ENCODE results near the gene QTRT2.

Gene QTRT2

DNA sequence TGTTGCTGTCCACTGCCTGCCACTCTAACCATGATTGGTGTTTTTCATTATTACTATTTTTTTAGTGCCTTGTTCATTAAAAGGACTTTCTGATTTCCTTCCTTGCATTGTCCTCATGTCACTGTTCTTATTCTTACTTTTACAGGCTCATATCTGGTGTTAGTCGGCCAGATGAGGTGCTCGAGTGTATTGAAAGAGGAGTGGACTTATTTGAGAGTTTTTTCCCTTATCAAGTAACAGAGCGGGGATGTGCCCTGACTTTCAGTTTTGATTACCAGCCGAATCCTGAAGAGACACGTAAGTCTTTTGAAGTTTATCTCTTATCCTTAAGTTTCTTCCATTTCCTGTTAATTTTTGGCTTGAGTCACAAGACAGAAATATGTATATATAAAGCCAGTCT lies 23.2 kb downstream of the QTRT2 start:
- no peak for DNase-seq

DNA sequence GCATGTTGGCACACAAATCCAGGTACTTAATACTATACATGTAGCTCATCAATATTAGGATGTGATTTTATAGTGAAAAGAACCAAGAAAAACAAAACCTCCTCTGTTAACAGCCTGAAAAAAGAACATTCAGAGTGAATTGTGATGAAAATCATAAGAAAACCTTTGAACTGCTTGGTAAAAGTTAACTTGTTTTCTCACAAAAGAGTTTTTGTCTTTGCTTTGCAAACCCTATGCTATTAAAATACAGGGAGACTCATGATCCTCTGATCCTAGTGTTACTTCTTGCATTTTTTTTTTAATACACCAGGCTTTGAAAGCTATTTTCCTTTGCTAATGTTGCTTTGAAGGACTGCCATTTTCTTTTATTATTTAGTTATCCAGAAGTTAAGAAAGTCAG lies 23.7 kb downstream of the QTRT2 start:
- no peak for DNase-seq

DNA sequence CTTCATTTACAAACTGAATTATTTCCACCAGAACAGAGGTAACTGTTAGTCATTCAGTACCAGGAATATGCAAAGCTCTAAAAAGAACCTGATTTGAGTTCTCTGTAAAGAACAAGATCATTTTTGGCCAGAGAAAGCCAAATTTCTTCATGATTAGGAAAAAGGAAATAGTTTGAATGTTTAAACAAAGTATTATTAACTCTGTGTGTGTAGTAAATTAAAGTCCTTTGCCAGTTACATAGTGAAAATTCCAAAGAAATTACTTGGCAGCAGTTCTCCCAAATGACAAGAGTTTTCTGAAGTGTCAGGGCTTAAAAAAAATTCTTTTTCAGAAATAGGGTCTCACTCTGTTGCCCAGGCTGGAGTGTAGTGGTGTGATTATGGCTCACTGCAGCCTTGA lies 24.5 kb downstream of the QTRT2 start:
- no peak for DNase-seq

DNA sequence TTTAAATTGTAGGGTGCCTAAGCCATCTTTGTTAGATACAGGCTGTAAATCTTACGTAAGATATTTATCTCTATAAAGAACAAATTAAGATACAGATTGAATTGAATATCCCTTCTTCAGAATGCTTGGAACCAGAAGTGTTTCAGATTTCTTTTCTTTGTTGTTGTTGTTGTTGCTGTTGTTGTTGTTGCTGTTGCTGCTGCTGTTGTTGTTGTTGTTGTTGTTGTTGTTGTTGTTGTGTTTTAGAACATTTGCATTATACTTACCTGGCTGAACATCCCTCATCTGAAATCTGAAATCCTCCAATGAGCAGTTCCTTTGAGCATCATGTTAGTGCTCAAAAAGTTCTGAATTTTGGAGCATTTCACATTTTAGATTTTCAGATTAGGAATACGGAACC lies 26.6 kb downstream of the QTRT2 start:
- no peak for DNase-seq

DNA sequence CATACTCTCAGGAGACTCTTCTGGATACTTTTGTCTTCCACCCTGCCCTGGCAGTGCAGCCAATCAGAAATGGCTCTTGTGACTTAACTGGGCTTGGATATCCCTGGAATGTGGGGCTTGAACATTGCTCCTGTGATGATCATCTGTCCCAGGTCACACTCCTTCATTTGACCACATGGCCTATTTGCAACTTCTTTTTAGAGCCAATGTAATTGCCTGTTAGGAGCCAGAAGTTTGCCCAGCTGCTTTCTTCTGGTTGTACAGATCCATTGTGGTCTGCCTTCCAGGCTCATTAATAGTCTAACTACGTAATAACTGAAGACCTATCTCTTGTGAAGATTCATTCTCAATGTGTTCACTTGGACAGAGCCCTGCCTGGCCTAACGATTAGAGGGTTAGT lies 29.8 kb downstream of the QTRT2 start:
- no peak for DNase-seq

DNA sequence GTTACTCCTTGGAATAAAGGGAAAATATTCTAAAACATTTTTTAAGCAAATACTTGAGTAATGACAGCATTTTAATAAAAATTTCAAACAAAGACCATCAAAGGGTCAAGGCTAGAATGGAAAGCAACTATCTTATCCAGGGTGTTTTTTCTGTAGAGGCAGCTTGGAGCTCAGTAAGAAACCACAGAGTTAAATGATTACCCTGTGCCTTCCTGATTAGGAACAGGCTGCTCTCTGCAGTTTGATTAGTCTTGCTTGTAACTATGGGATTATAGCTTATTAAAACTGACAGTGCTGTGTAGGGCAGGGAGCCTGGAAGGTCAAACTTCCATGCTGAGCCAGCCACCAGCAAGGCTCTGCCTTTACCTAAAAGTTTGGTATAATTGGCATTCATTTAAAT lies 33.1 kb downstream of the QTRT2 start:
- DNase-seq = no peak

DNA sequence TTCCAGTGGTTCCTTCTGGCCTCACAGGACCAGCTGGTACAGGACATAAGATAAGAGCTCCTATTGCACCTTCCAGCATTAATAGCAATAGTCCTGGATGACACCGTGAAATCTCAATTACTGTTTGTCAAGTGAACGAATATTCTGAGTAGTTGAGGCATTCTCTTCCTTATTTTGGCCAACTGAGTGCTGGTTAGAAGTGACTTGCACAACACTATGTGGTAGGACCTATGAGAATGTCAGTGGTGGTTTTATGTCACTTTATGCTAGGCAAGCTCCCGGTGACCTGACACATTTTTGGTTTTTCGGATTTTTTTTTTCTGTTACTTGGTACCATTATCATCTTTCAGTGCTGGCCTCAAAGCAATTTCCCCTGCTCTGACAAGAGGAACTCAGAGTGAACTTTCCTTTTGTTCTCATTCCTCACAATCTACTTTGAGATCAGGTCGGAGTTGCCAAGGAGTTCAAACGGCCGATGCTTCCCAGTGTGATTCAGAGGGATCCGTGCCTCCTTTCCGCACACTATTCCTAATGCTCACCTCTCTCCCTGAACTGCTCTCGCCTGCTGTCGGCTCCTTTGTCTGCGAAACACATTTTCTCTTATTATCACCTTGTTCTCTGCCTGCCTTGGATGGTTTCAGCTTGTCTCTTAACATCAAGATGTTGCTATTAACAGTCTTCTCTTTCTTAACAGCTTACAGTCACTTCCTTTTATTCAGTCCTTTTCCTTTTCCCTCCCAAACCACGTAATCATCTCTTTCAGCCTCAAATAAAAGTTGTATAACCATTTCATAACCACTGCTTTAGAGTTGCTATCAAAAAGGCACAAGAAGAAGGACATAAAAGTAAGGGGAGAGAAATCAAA lies 35.8 kb downstream of the QTRT2 start:
- DNase-seq = no peak

DNA sequence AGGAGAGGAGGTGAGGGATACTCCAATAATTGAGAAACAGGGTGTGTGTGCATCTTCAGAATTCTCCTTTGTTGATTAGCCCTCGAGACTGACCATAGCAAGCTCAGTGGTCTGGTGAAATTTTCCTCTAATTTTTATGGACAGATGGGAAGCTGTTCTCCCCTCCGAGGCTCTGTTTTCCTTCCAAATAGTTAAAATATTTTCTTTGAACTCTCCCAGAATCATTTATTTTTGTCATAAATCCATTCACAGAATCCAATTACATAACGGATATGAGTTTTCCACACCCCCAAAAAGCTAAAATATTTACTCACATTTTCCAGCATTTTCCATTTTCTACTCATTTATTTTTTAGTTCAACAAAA lies 36.5 kb downstream of the QTRT2 start:
- no peak for DNase-seq

DNA sequence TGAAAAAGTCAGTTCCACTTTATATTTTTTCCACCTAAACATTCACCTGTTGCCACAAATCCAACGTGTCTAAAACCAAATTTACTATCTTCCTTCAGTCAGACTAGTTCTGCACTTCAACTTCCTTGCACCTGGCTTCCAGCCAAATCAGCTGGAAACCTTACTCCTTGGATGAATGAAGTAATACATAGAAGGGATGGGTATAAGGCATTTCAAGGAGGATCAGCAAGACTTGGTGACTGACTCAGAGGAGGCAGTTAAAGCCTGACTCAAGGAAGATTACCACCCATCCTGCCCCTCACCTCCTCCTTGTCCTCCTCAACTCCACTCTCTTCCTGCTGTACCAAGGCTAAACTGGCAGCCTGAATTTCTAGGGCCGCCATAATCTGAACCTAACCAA lies 37.1 kb downstream of the QTRT2 start:
- no peak for DNase-seq

DNA sequence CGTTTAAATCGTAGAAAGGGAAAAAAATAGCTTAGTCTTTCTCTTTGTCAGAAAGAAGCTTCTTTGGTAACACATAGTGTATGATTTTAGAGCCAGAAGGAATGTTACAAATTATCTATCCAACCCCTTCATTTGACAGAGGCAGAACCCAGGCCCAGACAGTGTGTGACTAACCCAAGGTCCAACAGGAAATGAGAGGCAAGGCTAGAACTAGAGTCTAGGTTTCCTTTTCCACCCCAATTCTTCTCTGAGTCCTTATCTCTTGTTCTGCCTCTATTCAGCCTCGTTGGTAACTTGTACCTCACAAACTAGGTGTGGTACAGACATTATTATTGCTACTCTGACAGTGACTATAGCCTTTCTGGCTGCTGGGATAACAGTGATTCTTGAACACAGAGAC lies 39.3 kb downstream of the QTRT2 start:
- no peak for DNase-seq

DNA sequence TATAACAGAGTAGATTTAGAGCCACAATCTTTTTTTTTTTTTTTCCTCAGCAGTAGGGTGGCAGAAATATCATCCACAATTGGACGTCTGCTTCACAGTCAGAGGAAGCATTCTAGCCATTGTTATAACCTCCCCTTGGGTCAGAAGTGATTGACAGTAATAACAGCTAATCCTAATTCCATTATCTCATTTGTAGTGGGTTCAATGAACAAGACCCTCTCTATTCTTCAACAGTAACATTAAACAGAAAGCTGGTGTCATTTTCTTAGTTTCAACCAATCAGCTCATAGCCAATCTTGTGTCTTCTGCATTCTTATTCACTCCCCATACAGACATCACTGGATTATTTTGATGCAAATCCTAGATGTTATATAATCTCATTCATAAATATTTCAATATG lies 44.6 kb downstream of the QTRT2 start:
- DNase-seq = no peak

DNA sequence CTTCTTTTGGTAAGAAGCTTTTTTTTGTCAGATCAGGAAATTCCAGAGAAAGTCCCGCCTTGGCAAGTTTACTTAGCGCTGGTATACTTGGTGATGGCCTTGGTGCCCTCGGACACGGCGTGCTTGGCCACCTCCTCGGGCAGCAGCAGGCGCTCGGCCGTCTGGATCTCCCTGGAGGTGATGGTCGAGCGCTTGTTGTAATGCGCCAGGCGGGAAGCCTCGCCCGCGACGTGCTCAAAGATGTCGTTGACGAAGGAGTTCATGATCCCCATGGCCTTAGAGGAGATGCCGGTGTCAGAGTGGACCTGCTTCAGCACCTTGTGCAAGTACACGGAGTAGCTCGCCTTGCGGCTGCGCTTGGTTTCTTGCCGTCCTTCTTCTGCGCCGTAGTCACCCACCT lies 46.6 kb downstream of the QTRT2 start:
- DNase-seq = no peak

DNA sequence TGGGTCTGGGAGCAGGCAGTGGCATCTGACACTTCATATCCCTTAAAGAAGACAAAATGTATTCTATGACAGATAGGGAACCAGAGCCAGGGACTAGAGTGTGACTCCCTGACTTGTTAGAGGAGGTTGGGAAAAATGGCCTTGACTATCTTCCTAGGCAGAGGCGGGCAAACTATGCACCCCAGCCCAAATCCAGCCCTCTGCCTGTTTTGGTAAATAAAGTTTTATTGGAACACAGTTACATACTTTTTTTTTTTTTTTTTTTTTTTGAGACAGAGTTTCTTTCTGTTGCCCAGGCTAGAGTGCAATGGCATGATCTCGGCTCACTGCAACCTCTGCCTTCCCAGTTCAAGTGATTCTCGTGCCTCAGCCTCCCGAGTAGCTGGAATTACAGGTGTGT lies 47.3 kb downstream of the QTRT2 start:
- no peak for DNase-seq

DNA sequence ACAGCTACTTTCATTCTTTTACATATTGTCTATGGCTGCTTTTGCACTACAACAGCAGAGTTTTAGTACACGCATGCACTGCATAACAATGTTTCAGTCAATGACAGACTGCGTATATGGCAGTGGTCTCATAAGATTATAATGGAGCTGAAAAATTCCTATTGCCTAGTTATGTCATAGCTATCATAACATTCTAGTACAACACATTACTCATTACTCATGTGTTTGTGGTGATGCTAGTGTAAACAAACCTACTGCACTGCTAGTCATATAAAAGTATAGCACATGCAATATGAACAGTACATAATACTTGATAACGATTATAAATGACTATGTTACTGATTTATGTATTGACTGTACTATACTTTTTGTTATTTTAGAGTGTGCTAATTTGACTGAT lies 47.9 kb downstream of the QTRT2 start:
- DNase-seq = no peak

DNA sequence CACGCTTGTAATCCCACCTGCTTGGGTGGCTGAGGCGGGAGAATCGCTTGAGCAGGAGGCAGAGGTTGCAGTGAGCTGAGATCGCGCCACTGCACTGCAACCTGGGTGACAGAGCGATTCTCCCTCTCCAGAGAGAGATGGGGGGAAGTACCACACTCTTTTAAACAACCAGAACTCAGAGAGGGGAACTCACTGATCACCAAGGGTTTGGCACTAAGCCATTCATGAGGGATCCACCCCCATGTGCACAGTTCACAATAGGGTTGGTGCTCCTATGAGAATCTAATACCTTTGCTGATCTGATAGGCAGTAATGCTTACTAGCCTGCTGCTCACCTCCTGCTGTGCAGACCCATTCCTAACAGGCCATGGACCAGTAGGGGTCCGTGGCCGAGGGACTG lies 51.6 kb downstream of the QTRT2 start:
- no peak for DNase-seq

DNA sequence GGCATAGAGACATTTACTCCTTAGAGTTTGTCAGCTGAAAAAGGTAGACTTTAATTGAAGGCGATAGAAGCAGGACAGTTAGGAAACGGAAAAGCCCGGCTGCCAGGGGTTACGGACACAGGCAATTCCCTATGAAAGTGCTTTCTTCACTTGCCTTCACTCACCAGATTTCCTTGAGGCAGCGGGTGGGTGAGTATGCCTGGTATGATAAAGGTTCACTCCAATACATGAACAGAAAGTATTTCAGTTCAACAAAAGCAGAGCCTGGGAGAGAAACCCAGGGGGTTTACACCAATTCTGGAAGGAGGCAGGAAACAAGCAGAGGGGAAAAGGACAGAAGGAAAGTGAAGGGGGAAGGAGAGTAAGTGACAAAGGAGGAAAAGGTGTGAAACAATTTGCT lies 53.9 kb downstream of the QTRT2 start:
- DNase-seq = no peak

DNA sequence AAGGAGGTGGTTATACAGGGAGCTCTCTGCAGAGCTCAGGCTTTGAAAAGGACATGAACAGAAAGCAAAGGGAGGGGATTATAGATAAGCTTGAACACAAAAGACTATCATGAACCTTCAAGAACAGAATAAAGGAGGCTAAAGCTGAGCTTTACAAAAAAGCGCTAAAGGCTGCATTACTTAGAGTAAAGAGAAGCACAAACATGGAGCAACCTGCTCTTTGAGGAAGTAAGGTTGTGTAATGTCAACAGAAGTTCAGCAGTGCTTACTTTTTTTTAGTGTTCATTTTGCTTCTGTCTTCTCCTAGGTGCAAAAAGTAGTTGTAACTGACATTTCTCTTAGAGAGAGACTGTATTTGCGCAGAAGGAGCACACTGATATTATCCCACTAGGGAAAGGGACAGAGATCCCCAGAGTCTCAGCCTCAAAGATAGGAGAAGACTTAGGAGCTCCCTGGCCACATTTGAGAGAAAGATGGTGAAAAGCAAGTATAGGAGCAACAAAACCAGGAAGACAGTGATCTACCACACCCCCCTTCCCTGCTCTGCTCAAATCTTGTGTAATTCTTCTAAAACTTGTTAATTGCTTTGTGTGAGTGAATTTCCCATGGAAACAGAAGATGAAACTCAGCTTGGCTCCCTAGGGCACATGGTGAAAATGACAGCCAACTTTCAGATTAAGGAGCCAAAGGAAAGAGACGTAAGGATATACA lies 54.7 kb downstream of the QTRT2 start:
- DNase-seq = no peak

DNA sequence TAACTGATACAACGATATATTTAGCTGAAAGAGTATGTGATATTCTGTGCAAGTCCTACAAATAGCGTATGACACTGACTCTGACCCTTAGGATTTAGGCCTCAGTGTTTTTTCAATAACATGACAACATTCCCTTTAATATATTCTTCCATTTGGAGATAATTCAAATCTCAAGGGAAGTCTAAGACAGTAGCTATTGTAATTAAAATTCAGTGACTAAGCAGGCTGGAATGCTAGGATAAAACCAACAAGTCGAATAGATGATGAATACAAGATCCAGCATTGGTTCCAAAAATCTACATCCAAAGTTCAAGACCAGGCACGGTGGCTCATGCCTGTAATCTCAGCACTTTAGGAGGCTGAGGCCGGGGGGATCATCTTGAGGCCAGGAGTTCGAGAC lies 56.2 kb downstream of the QTRT2 start:
- DNase-seq = no peak

DNA sequence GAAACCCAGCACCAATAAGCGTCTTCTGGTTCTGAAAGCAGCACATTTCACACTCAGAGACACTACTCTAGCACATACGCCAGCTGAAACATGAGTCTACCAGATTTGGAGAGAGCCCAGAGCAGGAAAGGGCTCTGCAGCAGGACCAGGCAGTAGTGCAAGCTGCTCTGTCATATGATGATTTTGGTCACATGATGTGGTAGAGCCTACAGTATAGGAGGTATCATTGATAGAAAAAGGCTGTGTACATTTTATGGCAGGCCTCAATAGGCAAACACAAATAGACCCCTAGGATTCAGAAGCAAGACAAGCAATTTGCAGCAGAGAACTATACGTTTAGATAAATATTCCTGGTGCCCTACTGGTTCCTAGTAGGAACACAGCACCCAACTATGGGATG lies 58.2 kb downstream of the QTRT2 start:
- DNase-seq = no peak

DNA sequence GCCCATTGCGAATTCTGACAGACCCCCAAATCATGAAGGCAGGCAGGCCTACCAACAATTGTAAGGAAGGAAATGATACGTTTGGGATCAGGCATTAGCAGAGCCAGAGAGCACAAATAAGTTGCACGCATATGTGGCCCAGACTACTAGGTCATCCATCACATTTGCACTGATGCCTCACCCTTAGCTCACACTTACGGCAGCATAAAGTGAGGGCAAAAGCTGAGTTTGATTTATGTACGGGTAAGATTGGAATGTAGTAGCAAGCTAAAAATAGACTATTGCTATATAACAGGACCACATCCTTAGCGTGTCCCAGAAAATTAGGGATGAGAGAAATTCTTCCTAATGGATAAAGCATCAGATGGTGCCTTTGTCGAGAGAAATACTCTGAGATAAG lies 58.6 kb downstream of the QTRT2 start:
- DNase-seq = no peak

DNA sequence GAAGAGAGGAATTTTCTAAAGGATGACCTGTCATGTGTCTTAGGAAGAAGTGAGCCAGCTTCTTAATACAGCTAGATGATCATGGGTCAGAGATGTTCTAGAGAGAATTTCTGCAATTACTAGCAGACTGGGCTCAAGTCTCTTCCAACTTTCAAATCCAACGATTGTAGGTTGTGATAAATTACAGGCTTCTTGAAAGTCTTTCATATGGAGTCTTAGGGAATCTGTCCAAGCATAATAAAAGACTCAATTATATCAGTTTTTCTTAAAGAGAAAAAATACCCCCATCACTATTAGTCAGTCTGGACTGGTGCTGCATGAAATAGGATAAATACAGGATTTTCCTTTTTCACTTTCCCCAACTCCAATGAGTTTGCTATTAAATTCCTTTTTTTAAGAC lies 63.2 kb downstream of the QTRT2 start:
- no peak for DNase-seq

DNA sequence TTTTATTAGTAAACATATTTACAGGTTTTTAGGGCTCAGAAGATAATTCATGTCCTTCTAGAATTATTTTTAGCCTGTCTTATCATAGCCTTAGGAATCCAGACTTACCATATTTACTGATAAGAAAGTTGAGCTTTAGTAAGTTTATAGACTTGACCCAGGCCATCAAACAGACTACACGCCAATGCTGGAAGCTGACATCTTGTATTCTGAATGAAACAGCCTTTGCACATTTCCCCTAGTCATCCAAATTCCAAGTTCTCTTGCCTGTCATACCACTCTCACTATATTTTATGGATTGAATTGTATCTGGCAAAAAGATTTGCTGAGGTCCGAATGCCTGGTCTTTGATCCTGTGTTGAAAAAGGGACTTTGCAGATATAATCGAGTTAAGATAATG lies 63.7 kb downstream of the QTRT2 start:
- no peak for DNase-seq

DNA sequence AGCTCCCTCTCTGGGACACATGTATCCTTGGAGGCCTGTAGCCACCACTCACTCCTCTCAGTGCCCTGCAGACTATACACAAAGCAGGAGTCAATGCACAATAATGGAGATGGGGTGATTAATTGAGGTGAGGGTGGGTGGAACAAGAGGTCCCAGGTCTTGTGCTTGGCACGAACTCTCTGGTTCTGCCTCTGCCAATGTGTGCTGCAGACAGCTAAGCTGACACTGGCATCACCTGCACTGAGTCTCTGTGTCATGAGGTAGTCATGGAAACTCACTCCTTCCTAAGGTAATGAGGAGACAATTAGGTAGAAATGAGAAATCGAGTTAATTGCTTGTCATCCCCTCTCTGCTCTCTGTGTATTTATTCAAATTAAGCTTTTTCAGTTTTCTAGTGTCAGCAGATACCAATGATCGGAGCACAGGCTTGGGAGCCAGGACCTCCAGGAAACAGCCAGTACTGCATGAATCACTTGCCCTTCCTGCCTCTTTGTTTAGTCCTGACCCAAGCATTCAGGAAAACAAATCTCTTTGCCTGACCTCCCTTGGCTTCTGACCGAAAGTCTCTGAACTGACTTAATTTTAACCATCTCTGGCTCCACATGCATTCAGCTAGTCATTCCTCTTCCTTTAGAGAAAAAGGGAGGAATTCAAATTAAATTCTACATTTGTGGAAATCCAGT lies 65.6 kb downstream of the QTRT2 start:
- no peak for DNase-seq

DNA sequence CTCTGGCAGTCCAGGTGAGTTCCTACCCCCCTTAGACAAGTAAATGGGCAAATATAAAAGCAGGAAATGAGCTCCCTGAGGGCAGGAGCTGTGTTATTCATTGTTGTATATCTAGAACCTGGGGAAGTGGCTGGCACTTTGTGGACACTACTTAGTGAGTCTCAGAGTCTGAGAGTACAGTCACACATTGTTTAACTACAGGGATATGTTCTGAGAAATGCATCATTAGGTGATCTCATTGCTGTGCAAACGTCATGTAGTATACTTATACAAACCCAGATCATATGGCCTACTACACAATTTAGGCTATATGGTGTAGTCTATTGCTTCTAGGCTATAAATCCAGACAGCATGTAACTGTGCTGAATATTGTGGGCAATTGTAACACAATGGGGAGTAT lies 69.9 kb downstream of the QTRT2 start:
- no peak for DNase-seq
